Measurements from ENCODE around the gene SND1.

SND1 gene

GRCh38 chr7:128063088-128063487 lies 411.1 kb downstream of the SND1 start:
- no peak for DNase-seq

GRCh38 chr7:128065872-128066271 lies 413.9 kb downstream of the SND1 start:
- no peak for DNase-seq

DNA sequence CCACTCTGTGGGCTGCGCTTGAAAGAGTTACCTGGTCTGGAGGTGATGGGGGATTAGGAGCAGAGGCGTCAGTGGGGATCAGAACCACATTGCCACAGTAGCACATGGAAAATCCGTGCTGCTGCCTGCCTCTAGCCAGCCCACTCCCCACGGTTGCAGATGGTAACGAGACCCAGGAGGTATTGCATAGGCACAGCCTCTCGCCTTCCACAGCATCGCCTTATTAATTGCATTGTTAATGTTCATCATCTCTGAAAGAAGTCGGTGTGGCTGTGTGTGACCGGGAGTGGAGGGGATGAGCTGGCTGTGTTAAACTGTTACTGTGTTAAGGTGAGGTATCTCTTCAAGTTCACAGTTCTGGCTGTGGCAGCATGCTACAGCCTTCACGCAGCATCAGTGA lies 414.4 kb downstream of the SND1 start:
- no peak for DNase-seq

- DNase-seq = no peak
Measured at GRCh38 chr7:128066858-128067257, 414.9 kb downstream of the SND1 start.

DNA sequence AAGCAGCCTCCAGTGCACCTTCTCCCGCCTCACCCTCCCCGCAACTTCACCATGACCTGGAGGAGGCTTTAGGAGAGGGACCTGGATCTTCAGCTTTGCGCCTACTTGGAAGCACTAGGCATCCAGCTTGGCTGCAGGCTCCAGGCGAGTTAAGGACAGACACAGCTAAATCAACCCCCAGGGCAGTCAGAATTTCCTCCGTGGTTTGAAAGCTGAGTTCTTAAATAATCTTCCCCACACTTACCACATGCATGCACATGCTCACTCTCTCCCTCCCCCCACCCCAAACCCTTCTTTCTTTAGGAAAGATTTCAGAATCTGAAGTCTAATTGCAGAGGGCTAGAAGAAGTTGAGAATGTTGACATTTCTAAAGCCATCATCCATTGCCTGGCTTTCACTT lies 416.0 kb downstream of the SND1 start:
- no peak for DNase-seq

DNA sequence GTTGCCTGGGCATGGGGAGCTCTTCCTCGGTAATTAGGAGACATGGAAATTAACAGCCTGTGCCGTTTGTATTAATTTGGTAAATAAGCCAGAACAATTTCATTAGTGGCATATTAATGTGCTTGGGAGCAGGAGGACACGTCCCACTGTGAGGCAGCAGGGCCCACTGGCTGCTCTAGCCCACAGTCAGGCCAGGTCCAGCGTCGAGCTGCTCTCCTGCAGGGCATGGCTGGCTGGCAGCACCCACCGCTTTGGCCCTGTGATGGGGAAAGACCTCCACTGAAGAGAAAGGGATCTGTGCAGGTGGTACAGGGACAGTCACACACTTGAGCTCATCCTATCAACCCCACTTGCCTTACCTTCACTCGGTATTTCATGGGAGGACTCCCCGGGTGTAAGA lies 416.8 kb downstream of the SND1 start:
- DNase-seq = no peak

DNA sequence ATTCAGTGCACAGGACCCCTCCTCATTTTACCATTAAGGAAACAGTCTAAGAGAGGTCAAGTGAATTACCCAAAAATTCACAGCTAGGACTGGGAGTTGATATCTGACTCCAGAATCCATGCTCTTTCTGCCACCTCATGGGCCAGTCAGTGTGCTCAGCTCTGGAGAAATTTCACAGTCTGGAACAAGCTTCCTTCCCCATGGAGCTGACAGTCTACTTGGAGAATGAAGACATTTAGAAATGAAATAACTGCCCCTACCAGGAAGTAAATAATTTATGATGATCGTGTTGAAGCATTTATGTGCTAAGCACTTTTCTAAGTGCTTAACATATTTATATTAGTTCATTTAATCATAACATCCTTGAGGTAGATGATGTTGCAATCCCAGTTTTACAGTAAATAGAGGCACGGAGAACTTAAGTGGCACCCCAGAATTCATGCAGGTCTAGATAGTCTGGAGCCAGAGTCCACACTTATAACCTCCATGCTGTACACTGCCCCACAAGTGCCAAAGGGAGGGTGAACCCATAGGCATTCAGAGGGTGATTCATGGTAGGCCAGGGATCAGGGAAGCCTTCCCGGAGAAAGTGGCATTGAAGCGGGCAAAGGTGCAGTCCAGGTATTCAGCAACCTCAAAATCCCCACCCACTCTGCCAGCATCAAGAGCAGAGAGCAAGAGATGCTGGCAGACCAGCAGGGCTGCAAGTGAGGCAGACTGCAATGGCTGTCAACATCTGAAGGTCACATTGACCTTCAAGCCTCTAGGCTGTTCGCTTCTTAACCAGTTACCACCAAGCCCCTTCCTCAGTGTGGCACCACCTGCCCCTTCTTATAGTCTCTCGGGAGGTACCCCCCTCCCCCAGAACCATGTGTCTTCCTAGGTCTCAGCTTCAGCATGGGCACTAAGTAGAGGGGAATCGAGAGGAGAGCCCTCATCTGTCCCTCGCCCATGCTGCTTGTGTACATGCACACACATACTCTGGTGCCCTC lies 417.7 kb downstream of the SND1 start:
- no peak for DNase-seq

DNA sequence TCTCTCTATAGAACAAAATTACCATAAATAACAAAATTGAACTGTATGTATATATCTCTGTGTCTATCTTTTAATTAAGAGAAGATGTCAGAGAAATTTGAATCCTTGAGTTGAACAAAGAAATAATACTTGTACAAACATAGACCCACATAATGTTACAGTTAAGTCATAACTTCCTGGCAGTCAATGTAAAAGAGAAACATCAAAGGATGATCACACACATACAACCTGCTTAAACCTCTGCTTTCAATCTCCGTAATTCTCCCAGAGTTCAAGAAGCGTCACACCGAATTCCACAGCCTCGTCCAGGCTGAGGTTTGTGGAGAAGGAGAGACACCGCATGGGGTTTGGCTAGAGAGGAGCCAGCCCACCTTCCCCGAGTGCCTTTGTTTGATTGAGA lies 419.4 kb downstream of the SND1 start:
- DNase-seq = no peak

DNA sequence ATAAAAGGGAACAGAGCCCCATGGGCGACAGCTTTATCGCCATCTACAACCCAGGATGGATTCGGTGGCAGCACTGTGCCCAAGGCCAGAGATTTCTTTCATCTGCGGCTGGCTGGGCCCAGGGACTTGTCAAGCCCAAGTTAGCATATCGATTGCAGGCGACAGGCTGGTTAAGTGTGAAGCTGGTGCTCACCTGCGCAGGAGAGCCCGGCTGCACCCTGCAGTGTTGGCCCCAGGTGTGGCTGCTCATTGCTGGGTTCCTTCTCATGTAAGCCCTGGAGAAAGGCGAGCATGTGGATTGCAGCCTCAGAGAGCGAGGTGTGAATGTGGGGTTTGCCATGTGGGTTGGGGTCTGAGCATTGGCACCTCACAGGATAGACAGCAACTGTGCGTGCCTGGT lies 419.8 kb downstream of the SND1 start:
- no peak for DNase-seq

GRCh38 chr7:128073671-128074310 lies 421.8 kb downstream of the SND1 start:
- DNase-seq = no peak

- no peak for DNase-seq
Measured at GRCh38 chr7:128074336-128074735, 422.3 kb downstream of the SND1 start.

DNA sequence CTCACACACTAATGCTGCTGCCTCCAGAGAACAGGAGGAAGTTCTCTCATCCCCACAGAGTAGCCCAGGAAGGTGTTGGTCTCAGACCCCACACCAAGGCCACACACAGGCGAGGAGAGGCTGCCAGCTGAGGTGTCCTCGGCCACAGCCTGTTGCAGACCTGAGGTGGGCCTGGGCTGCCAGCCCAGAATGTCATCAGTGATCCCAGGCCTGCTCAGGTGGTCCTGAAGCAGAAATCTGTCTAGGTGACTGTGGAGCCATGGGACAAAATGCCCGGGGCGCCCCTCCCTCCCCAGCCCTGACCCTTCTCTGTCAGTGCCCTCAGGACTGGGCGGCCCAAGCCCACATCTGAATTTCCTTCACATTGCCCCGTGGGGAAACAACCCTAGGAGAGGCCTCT lies 422.7 kb downstream of the SND1 start:
- DNase-seq = no peak

- no peak for DNase-seq
Measured at GRCh38 chr7:128075242-128076095, 423.5 kb downstream of the SND1 start.

DNA sequence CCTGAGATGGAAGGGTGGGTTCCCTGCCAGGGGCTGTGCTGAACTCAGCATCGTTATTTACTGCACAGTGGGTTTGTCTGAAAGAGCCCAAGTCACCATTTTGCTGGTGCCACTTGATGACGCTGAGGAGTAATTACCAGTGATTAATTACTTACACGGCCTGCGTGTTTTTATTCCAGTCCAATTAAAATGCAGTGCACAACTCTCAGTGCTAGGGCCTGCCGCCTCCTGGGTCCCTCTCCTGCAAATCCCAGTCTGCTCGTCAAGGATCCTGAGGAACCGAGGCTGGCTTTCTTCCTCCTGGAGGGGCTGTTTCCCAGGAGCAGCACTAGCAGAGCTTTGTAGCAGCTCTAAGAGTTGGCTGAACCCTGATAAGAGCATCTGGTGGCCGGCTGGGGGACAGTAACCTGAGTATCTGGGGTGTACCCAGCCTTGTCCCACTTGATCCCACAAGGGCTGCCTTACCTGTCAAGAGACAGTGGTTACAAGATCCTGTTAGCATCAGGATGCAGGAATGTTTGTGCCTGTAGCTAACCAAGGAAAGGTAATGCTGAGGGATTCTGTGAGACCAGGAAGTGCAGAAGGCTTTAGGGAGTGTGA lies 424.3 kb downstream of the SND1 start:
- no peak for DNase-seq

- no peak for DNase-seq
Measured at GRCh38 chr7:128076796-128077271, 424.8 kb downstream of the SND1 start.

- no peak for DNase-seq
Measured at GRCh38 chr7:128078309-128078708, 426.3 kb downstream of the SND1 start.

DNA sequence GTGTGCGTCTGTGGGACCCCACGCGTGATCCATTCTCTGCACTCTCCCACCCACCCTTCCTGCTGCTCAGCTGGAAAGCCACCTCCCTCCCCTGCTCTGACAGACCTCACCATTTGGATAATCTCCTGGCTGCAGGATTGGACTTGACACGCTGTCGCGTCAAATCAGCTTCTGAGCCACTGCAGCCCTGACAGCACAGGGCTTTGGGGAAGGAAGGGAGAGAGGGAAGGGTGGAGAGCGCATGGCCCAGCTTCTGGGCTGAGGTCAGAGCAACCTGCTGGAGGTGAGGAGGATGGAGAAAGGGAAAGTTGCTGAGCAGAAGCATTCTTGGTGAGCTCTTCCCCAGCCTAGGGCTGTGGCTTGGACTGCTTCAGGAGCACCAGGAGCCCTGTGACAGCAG lies 428.2 kb downstream of the SND1 start:
- no peak for DNase-seq

- DNase-seq = no peak
Measured at GRCh38 chr7:128081351-128081750, 429.4 kb downstream of the SND1 start.

DNA sequence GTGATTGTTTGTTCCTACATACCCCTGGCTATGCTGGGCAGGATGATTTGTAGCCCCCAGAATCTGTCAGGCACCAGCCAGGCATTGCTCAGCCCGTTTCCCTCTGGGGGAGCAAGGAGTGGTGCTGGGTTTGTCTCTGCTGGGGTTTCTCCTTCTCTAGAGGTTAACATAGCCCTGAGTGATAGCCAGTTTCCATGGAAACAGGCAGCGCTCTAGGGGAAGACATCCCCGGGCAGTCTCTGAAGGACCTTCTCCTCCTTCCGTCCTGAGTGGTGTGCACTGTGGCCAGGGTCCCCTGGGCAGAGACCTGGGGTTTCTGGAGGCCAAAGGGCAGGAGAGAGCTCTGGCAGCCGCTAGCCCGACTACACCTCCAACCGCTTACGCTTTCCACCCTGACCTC lies 429.8 kb downstream of the SND1 start:
- DNase-seq = no peak

GRCh38 chr7:128082431-128082830 lies 430.4 kb downstream of the SND1 start:
- no peak for DNase-seq

GRCh38 chr7:128084896-128085608 lies 433.1 kb downstream of the SND1 start:
- DNase-seq = no peak

DNA sequence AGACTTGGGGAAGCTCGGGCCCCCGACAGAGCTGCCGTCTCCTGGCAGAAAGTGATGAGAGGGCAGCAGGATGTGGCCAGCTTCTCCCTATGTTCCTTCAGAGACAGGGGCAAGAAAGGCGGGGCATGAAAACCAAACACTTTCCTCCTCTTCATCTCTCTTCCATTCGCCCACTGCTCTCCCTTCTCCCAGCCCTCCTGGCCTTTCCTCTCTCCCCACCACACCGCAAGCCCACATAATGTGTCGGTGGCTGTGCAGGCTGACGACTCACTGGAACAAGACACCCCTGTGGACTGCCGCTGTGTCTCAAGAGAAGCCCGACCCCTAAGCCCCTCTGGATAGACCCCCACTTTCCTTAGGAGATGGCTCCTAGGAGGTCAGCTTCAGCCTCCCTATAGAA lies 438.5 kb downstream of the SND1 start:
- DNase-seq = no peak

All from NCI-H748 treated with DMSO at 0.1 percent for 48 hours (cell line).